Activated T-cell treated with anti-CD3 and anti-CD28 coated beads for 4 hours (primary cell): Measurements from ENCODE around the gene SVOPL.

Experiments used
- DNase-seq: peaks from one replicate; pipeline ENCODE4 v3.0.0-alpha.2; 2020

SVOPL gene

GRCh38 chr7:138658889-138659288, 42.3 kb downstream of the SVOPL start:
- no peak for DNase-seq

GRCh38 chr7:138657854-138658386, 43.2 kb downstream of the SVOPL start:
- no peak for DNase-seq

- DNase-seq = no peak
Measured at GRCh38 chr7:138656952-138657351, 44.2 kb downstream of the SVOPL start.

- DNase-seq = no peak
Measured at GRCh38 chr7:138654616-138655015, 46.5 kb downstream of the SVOPL start.

- DNase-seq = no peak
Measured at GRCh38 chr7:138649506-138649905, 51.7 kb downstream of the SVOPL start.

GRCh38 chr7:138645284-138645683, 55.9 kb downstream of the SVOPL start:
- no peak for DNase-seq

GRCh38 chr7:138632826-138633602, 68.1 kb downstream of the SVOPL start:
- no peak for DNase-seq

- DNase-seq = no peak
Measured at GRCh38 chr7:138632384-138632783, 68.8 kb downstream of the SVOPL start.

- no peak for DNase-seq
Measured at GRCh38 chr7:138630059-138630610, 71.0 kb downstream of the SVOPL start.

GRCh38 chr7:138627361-138627760, 73.8 kb downstream of the SVOPL start:
- DNase-seq = no peak

- no peak for DNase-seq
Measured at GRCh38 chr7:138626846-138627245, 74.3 kb downstream of the SVOPL start.

GRCh38 chr7:138625849-138626230, 75.3 kb downstream of the SVOPL start:
- no peak for DNase-seq

GRCh38 chr7:138625084-138625848, 75.9 kb downstream of the SVOPL start:
- no peak for DNase-seq

GRCh38 chr7:138622841-138623240, 78.3 kb downstream of the SVOPL start:
- DNase-seq = no peak

GRCh38 chr7:138618933-138619332, 82.2 kb downstream of the SVOPL start:
- DNase-seq = no peak

GRCh38 chr7:138618506-138618905, 82.7 kb downstream of the SVOPL start:
- no peak for DNase-seq

- no peak for DNase-seq
Measured at GRCh38 chr7:138616085-138616484, 85.1 kb downstream of the SVOPL start.

- DNase-seq = no peak
Measured at GRCh38 chr7:138613630-138614029, 87.5 kb downstream of the SVOPL start.

- no peak for DNase-seq
Measured at GRCh38 chr7:138610671-138611170, 90.4 kb downstream of the SVOPL start.

GRCh38 chr7:138608275-138608674, 92.9 kb downstream of the SVOPL start:
- DNase-seq = no peak

- no peak for DNase-seq
Measured at GRCh38 chr7:138607216-138608126, 93.7 kb downstream of the SVOPL start.

- DNase-seq = no peak
Measured at GRCh38 chr7:138606236-138606635, 94.9 kb downstream of the SVOPL start.
